HepG2 (cell line): ENCODE data around the gene WDR89. TPM values are rescaled to one million over a fixed set of nuclear protein-coding genes. Genes with fewer than 3 reads are reported as not detected.

Experiments used
- ARHGAP35 ChIP-seq: sonication (generic); formaldehyde crosslinking; IDR thresholded peaks from 2 replicates; pipeline ENCODE4 v1.9.0; 2022; ENCODE audit warnings: mild to moderate bottlenecking, inconsistent platforms, moderate library complexity, missing genetic modification reagents, borderline replicate concordance
- ATF6 ChIP-seq: sonication (generic); formaldehyde crosslinking; conservative IDR thresholded peaks from 2 replicates; pipeline ENCODE4 v1.4.0; 2020; ENCODE audit warnings: missing genetic modification reagents
- ELK4 ChIP-seq: sonication (generic); formaldehyde crosslinking; IDR thresholded peaks from 2 replicates; pipeline ENCODE4 v1.9.0; 2021; ENCODE audit warnings: missing genetic modification reagents, borderline replicate concordance
- HOMEZ ChIP-seq: IDR thresholded peaks from 2 replicates; pipeline ENCODE4 v1.6.1; 2016; ENCODE audit warnings: low read depth
- KDM4B ChIP-seq: sonication (generic); formaldehyde crosslinking; IDR thresholded peaks from 2 replicates; pipeline ENCODE4 v1.4.0; 2020; ENCODE audit warnings: missing genetic modification reagents
- KMT2B ChIP-seq: IDR thresholded peaks from 2 replicates; pipeline ENCODE4 v1.6.1; 2016; ENCODE audit warnings: missing genetic modification reagents, missing compliant biosample characterization
- MEF2D ChIP-seq: sonication (generic); formaldehyde crosslinking; IDR thresholded peaks from 2 replicates; pipeline ENCODE4 v1.5.1; 2020; ENCODE audit warnings: mild to moderate bottlenecking, missing genetic modification reagents
- NCOA2 ChIP-seq: sonication (generic); formaldehyde crosslinking; IDR thresholded peaks from 2 replicates; pipeline ENCODE4 v1.8.0; 2022; ENCODE audit warnings: inconsistent platforms
- NR2F2 ChIP-seq: IDR thresholded peaks from 2 replicates; pipeline ENCODE4 v1.6.1; 2012; ENCODE audit warnings: low read depth, inconsistent platforms, borderline replicate concordance
- NR2F6 ChIP-seq, 2 experiments: IDR thresholded peaks; 2 replicates each; pipeline ENCODE4 v1.6.1; 2016; ENCODE audit warnings: antibody characterized with exemption in 1 of 2, mild to moderate bottlenecking in 1 of 2
- PAX8 ChIP-seq: sonication (generic); formaldehyde crosslinking; IDR thresholded peaks from 2 replicates; pipeline ENCODE4 v1.8.0; 2022; ENCODE audit warnings: mild to moderate bottlenecking, missing genetic modification reagents, borderline replicate concordance
- POLR2A ChIP-seq, 2 experiments: IDR thresholded peaks; 2 replicates each; pipeline ENCODE4 v1.6.1; 2011; ENCODE audit warnings: low read depth in 2 of 2, low read length in 2 of 2, mild to moderate bottlenecking in 1 of 2, moderate library complexity in 1 of 2; ENCODE audit not compliant: insufficient read depth in 1 of 2
- SYNCRIP ChIP-seq: fragments of 200-400 bp; formaldehyde crosslinking; IDR thresholded peaks from 2 replicates; pipeline ENCODE4 v1.6.1; 2018; ENCODE audit warnings: mild to moderate bottlenecking, low read depth, low read length; ENCODE audit not compliant: insufficient read depth
- ZBTB8A ChIP-seq: sonication (generic); formaldehyde crosslinking; IDR thresholded peaks from 2 replicates; pipeline ENCODE4 v1.4.0; 2020; ENCODE audit warnings: mild to moderate bottlenecking, low read depth, missing genetic modification reagents, borderline replicate concordance
- ZFP36L2 ChIP-seq: sonication (generic); formaldehyde crosslinking; IDR thresholded peaks from 2 replicates; pipeline ENCODE4 v1.4.0; 2020; ENCODE audit warnings: missing genetic modification reagents
- ZNF251 ChIP-seq: sonication (generic); formaldehyde crosslinking; IDR thresholded peaks from 2 replicates; pipeline ENCODE4 v1.9.0; 2021; ENCODE audit warnings: mild to moderate bottlenecking, missing genetic modification reagents
- ZNF644 ChIP-seq: IDR thresholded peaks from 2 replicates; pipeline ENCODE4 v1.6.1; 2016; ENCODE audit warnings: low read depth
- ZNF891 ChIP-seq: sonication (generic); formaldehyde crosslinking; IDR thresholded peaks from 2 replicates; pipeline ENCODE4 v1.5.0; 2020; ENCODE audit warnings: mild to moderate bottlenecking, missing genetic modification reagents
- polyA plus RNA-seq, 8 experiments: library from polyadenylated mRNA; depleted of rRNA in 3 of 8; stranded (reverse) in 7 of 8; unstranded in 1 of 8; fragments of >200 nt; fragmentation: Illumina TruSeq in 4 of 8; extraction: Trizol in 4 of 8; gene quantifications; 2 replicates each; pipeline versions ENCODE4 v1.2.1 to v1.2.3, GENCODE V29; 2011 to 2016; ENCODE audit warnings: low read depth in 4 of 8, missing spikeins in 1 of 8, mixed read lengths in 1 of 8; ENCODE audit not compliant: insufficient read depth in 1 of 8
- total RNA-seq, 5 experiments: library from RNA; depleted of rRNA; stranded (reverse); fragments of >200 nt; fragmentation: Illumina TruSeq; extraction: Trizol; gene quantifications; 2 replicates each; pipeline ENCODE4 v1.2.3, GENCODE V29; 2016; ENCODE audit warnings: low read depth in 1 of 5
- TF ChIP-seq, protein P1 (sequence below): sonication (generic); formaldehyde crosslinking; IDR thresholded peaks from 2 replicates; pipeline ENCODE4 v1.5.1; 2020; ENCODE audit warnings: mild to moderate bottlenecking, missing genetic modification reagents, borderline replicate concordance

Gene WDR89
- total and polyA plus RNA-seq, 2 of the 13 experiments (the other 11 are each of a cell fraction or from before 2014, with no cell fraction given), result 5.2 to 20.1 TPM

DNA sequence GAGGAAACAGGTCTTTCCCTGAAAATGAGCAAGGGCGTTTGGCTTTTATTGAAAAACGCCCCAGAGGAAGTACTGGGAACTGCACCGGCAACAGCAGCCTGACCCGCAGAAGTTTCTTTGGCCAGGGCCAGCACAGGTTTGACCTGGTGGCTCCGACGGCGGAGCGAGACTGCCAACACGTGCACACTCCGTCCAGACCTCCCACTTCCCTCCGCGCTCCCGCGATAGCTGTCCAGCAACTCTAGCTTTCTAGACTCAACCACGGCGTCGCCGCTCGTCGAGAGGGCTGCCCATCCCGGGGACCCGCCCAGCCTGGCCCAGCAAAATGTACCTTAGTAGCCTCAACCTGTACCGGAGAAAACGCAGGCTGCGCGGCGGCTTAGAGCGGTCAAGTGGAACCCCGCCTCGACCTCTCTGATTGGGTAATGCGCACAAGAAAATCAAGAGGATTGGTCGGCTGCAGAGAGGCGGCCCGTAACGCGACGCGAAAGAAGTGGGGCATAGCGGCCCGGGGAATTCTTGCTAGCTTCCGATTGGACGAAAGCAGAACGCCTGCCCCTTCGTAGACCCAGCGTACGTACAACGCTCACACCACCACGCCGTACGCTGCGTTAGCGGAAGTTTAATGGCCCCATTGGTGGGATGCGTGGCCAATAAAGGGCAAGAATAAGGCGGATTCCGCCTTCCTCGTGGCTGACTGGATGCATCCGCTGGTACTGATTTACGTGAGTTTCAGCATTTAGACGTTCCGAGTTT lies at the start of gene WDR89 (continued):
- no peak for TF ChIP-seq ATF6
- no peak for TF ChIP-seq ZNF644 (CRISPR knock-in tag)
- TF ChIP-seq ZNF891, result peak; percentile 98
- no peak for TF ChIP-seq ZNF251 (CRISPR knock-in tag)
- TF ChIP-seq NR2F6 (IDR thresholded peaks at IDR 0.05), result peak; percentile 40; the same call in 1 of the 2 replicates
- TF ChIP-seq NR2F6 (CRISPR knock-in tag; IDR thresholded peaks at IDR 0.05), result peak; percentile 77
- peak; percentile 80 for TF ChIP-seq KMT2B (CRISPR knock-in tag)
- TF ChIP-seq ARHGAP35 (CRISPR knock-in tag), result peak; percentile 92
- peak; percentile 75 to 91 for TF ChIP-seq POLR2A (IDR thresholded peaks at IDR 0.05; ENCODE audit: insufficient read depth in 1 of 2, low read depth in 2 of 2, low read length in 2 of 2)
- no peak for TF ChIP-seq ZBTB8A (CRISPR knock-in tag)
- no peak for TF ChIP-seq PAX8 (CRISPR knock-in tag)
- no peak for TF ChIP-seq SYNCRIP
- no peak for TF ChIP-seq ZFP36L2 (CRISPR knock-in tag)
- peak; percentile 37; the same call in 1 of the 2 replicates for TF ChIP-seq NR2F2
- TF ChIP-seq KDM4B, result 0 out of 2 replicates have a peak, but pooled peaks have one; percentile 11
- TF ChIP-seq ELK4 (CRISPR knock-in tag), result 0 out of 2 replicates have a peak, but pooled peaks have one; percentile 65
- TF ChIP-seq NCOA2 (CRISPR knock-in tag), result peak; percentile 64
- TF ChIP-seq, protein P1, sequence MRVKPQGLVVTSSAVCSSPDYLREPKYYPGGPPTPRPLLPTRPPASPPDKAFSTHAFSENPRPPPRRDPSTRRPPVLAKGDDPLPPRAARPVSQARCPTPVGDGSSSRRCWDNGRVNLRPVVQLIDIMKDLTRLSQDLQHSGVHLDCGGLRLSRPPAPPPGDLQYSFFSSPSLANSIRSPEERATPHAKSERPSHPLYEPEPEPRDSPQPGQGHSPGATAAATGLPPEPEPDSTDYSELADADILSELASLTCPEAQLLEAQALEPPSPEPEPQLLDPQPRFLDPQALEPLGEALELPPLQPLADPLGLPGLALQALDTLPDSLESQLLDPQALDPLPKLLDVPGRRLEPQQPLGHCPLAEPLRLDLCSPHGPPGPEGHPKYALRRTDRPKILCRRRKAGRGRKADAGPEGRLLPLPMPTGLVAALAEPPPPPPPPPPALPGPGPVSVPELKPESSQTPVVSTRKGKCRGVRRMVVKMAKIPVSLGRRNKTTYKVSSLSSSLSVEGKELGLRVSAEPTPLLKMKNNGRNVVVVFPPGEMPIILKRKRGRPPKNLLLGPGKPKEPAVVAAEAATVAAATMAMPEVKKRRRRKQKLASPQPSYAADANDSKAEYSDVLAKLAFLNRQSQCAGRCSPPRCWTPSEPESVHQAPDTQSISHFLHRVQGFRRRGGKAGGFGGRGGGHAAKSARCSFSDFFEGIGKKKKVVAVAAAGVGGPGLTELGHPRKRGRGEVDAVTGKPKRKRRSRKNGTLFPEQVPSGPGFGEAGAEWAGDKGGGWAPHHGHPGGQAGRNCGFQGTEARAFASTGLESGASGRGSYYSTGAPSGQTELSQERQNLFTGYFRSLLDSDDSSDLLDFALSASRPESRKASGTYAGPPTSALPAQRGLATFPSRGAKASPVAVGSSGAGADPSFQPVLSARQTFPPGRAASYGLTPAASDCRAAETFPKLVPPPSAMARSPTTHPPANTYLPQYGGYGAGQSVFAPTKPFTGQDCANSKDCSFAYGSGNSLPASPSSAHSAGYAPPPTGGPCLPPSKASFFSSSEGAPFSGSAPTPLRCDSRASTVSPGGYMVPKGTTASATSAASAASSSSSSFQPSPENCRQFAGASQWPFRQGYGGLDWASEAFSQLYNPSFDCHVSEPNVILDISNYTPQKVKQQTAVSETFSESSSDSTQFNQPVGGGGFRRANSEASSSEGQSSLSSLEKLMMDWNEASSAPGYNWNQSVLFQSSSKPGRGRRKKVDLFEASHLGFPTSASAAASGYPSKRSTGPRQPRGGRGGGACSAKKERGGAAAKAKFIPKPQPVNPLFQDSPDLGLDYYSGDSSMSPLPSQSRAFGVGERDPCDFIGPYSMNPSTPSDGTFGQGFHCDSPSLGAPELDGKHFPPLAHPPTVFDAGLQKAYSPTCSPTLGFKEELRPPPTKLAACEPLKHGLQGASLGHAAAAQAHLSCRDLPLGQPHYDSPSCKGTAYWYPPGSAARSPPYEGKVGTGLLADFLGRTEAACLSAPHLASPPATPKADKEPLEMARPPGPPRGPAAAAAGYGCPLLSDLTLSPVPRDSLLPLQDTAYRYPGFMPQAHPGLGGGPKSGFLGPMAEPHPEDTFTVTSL (CRISPR knock-in tag), result peak; percentile 48; the same call in 1 of the 2 replicates
- peak; percentile 70; the same call in 1 of the 2 replicates for TF ChIP-seq MEF2D (CRISPR knock-in tag)
- TF ChIP-seq HOMEZ (CRISPR knock-in tag), result peak; percentile 49
